GM12878 (cell line): ENCODE measurements around the gene MAPKAPK2. TPM values are rescaled to one million over a fixed set of nuclear protein-coding genes. Genes with fewer than 3 reads are reported as not detected.

Experiments used
- ATAC-seq: fragments of 200-7000 bp; cut with Tn5 transposase; 3 replicates; pipeline ENCODE4 v1.9.1; 2020; ENCODE audit warnings: mild to moderate bottlenecking, moderate library complexity
- BruUV-seq: library from RNA; stranded (reverse); fragments of 400-500 nt; replicated peaks from 2 replicates; lab custom pipeline; 2021; lab: Mats Ljungman, UMichigan
- CTCF ChIA-PET: fragments of 300-600 bp; sonication (Branson Sonifier 250); formaldehyde crosslinking; extraction: SDS; loops from one replicate; lab custom pipeline; 2021; ENCODE audit warnings: inconsistent platforms; lab: Yijun Ruan, JAX
- POLR2A ChIA-PET: fragments of 350-600 bp; formaldehyde crosslinking; extraction: SDS; loops from one replicate; lab custom pipeline; 2021; ENCODE audit warnings: inconsistent platforms; lab: Charles Lee
- RAD21 ChIA-PET: fragments of 300-600 bp; sonication (Branson Sonifier 250); formaldehyde crosslinking; loops from one replicate; lab custom pipeline; 2023; ENCODE audit warnings: antibody characterized with exemption; ENCODE audit not compliant: unreplicated experiment; lab: Charles Lee
- SMC1A ChIA-PET: fragments of 300-600 bp; sonication (Branson Sonifier 250); formaldehyde crosslinking; loops from one replicate; lab custom pipeline; 2023; ENCODE audit not compliant: unreplicated experiment, uncharacterized antibody; lab: Charles Lee
- DNase-seq: peaks from one replicate; pipeline ENCODE4 v3.0.0-alpha.2; 2011; ENCODE audit warnings: low read depth, low spot score
- FAIRE-seq: peaks from 3 replicates; lab custom pipeline; 2011; peaks lifted over from hg19 to GRCh38; lab: Jason Lieb, UNC
- H2AFZ ChIP-seq: 2 replicates; pipeline ENCODE4 v1.6.0; 2011; ENCODE audit warnings: low read depth, low read length, control low read depth; ENCODE audit not compliant: control insufficient read depth
- H3K27ac ChIP-seq: 2 replicates; pipeline ENCODE4 v1.5.1; 2011; ENCODE audit warnings: control low read depth; ENCODE audit not compliant: control insufficient read depth, insufficient read depth
- H3K27me3 ChIP-seq, 2 experiments: replicated peaks in 1 of 2; 2 replicates each; pipeline versions ENCODE4 v1.6.0 to v1.6.1; 2011; ENCODE audit warnings: low read length in 1 of 2; ENCODE audit not compliant: control insufficient read depth in 2 of 2, insufficient read depth in 2 of 2
- H3K36me3 ChIP-seq, 2 experiments: 2 replicates each; pipeline ENCODE4 v1.5.1; 2011; ENCODE audit warnings: low read length in 1 of 2; ENCODE audit not compliant: control insufficient read depth in 2 of 2, insufficient read depth in 2 of 2
- H3K4me1 ChIP-seq: 2 replicates; pipeline ENCODE4 v1.6.1; 2011; ENCODE audit warnings: mild to moderate bottlenecking, low read length, moderate library complexity, mixed read lengths; ENCODE audit not compliant: control insufficient read depth, insufficient read depth
- H3K4me2 ChIP-seq: 2 replicates; pipeline ENCODE4 v1.6.0; 2011; ENCODE audit warnings: control low read depth; ENCODE audit not compliant: control insufficient read depth, insufficient read depth
- H3K4me3 ChIP-seq: fragments of 200-600 bp; sonication (generic); 2 replicates; pipeline ENCODE4 v1.5.1; 2016
- H3K79me2 ChIP-seq: 2 replicates; pipeline ENCODE4 v1.6.0; 2011; ENCODE audit warnings: low read length; ENCODE audit not compliant: control insufficient read depth, insufficient read depth
- H3K9ac ChIP-seq: 2 replicates; pipeline ENCODE4 v1.8.0; 2011; ENCODE audit warnings: low read length, control low read depth, mixed read lengths; ENCODE audit not compliant: control insufficient read depth, insufficient read depth
- H3K9me3 ChIP-seq: replicated peaks from 3 replicates; pipeline ENCODE4 v1.5.1; 2011; ENCODE audit warnings: mild to moderate bottlenecking, low read length; ENCODE audit not compliant: control insufficient read depth, insufficient read depth
- H4K20me1 ChIP-seq: 2 replicates; pipeline ENCODE4 v1.6.0; 2011; ENCODE audit not compliant: control insufficient read depth, insufficient read depth
- BCLAF1 ChIP-seq: fragments of 450-650 bp; IDR thresholded peaks from 2 replicates; pipeline ENCODE4 v1.6.1; 2017; ENCODE audit warnings: antibody characterized with exemption, mild to moderate bottlenecking, moderate library complexity
- BRCA1 ChIP-seq: IDR thresholded peaks from 2 replicates; pipeline ENCODE4 v1.6.1; 2011; ENCODE audit warnings: low read depth, low read length, improper control_type of control experiment
- CBX5 ChIP-seq: sonication (generic); IDR thresholded peaks from 2 replicates; pipeline ENCODE4 v1.6.1; 2016; ENCODE audit warnings: low read depth, moderate library complexity, mild to moderate bottlenecking, inconsistent platforms
- CTCF ChIP-seq, 3 experiments: IDR thresholded peaks in 2 of 3; conservative IDR thresholded peaks in 1 of 3; 2 replicates each; pipeline ENCODE4 v1.5.1; 2011; ENCODE audit warnings: low read depth in 3 of 3, low read length in 3 of 3, mild to moderate bottlenecking in 3 of 3, control low read depth in 2 of 3, moderate library complexity in 2 of 3, inconsistent platforms in 1 of 3, mixed read lengths in 1 of 3; ENCODE audit not compliant: control insufficient read depth in 2 of 3, insufficient read depth in 1 of 3; ENCODE audit errors: extremely low read depth in 1 of 3
- E2F8 ChIP-seq: fragments of 450-650 bp; IDR thresholded peaks from 2 replicates; pipeline ENCODE4 v1.6.1; 2018; ENCODE audit warnings: mild to moderate bottlenecking, low read depth, moderate library complexity; ENCODE audit not compliant: partially characterized antibody
- GATAD2B ChIP-seq: fragments of 450-650 bp; conservative IDR thresholded peaks from 2 replicates; pipeline ENCODE4 v1.6.1; 2017; ENCODE audit warnings: low read depth, mild to moderate bottlenecking, moderate library complexity
- HDAC6 ChIP-seq: fragments of 200-600 bp; sonication (generic); IDR thresholded peaks from one replicate; pipeline ENCODE4 v1.8.0; 2017; ENCODE audit warnings: antibody characterized with exemption; ENCODE audit not compliant: unreplicated experiment
- HDGF ChIP-seq: fragments of 450-650 bp; IDR thresholded peaks from 2 replicates; pipeline ENCODE4 v1.6.1; 2016; ENCODE audit warnings: antibody characterized with exemption
- JUND ChIP-seq: IDR thresholded peaks from 2 replicates; pipeline ENCODE4 v1.6.1; 2012; ENCODE audit warnings: low read depth, mild to moderate bottlenecking, low read length, improper control_type of control experiment, moderate library complexity
- KDM1A ChIP-seq: fragments of 200-600 bp; sonication (generic); IDR thresholded peaks from 2 replicates; pipeline ENCODE4 v1.6.1; 2016; ENCODE audit warnings: borderline replicate concordance
- NFYB ChIP-seq: IDR thresholded peaks from 2 replicates; pipeline ENCODE4 v1.6.1; 2011; ENCODE audit warnings: low read depth, mild to moderate bottlenecking, low read length, improper control_type of control experiment, moderate library complexity; ENCODE audit not compliant: insufficient read depth
- NR2F1 ChIP-seq: fragments of 450-650 bp; conservative IDR thresholded peaks from 2 replicates; pipeline ENCODE4 v1.6.1; 2017; ENCODE audit warnings: mild to moderate bottlenecking
- RCOR1 ChIP-seq: conservative IDR thresholded peaks from 2 replicates; pipeline ENCODE4 v1.6.1; 2012; ENCODE audit warnings: low read depth, low read length, improper control_type of control experiment
- RELA ChIP-seq: fragments of 450-650 bp; IDR thresholded peaks from 2 replicates; pipeline ENCODE4 v1.8.0; 2014; ENCODE audit warnings: borderline replicate concordance; ENCODE audit not compliant: partially characterized antibody
- SMAD1 ChIP-seq: fragments of 450-650 bp; IDR thresholded peaks from 2 replicates; pipeline ENCODE4 v1.6.1; 2018; ENCODE audit warnings: mild to moderate bottlenecking, low read depth; ENCODE audit not compliant: partially characterized antibody
- SREBF1 ChIP-seq: IDR thresholded peaks from 2 replicates; pipeline ENCODE4 v1.6.1; 2012; ENCODE audit warnings: mild to moderate bottlenecking, low read length
- SUZ12 ChIP-seq: fragments of 200-600 bp; sonication (generic); IDR thresholded peaks from one replicate; pipeline ENCODE4 v1.6.1; 2018; ENCODE audit warnings: antibody characterized with exemption, mild to moderate bottlenecking; ENCODE audit not compliant: unreplicated experiment
- TBL1XR1 ChIP-seq: IDR thresholded peaks from 2 replicates; pipeline ENCODE4 v1.6.1; 2012; ENCODE audit warnings: low read depth, low read length, improper control_type of control experiment
- WGBS: methylation state at CpG from one replicate; pipeline ENCODE4 v1.1.6; 2016; ENCODE audit warnings: low lambda C conversion rate; ENCODE audit not compliant: insufficient replicate concordance, insufficient coverage; ENCODE audit errors: missing lambda C conversion rate; 5-methylcytosine and 5-hydroxymethylcytosine counted together
- in situ Hi-C: fragments of 300-500 bp; cut with MboI; formaldehyde crosslinking; loops from 9 replicates; pipeline ENCODE4 v1.14.3; 2018; ENCODE audit warnings: mixed read lengths
- intact Hi-C: fragments of 100-400 bp; cut with micrococcal nuclease; formaldehyde crosslinking; loops from one replicate; pipeline ENCODE4 v1.14.2; 2022; ENCODE audit not compliant: unreplicated experiment
- polyA plus RNA-seq, 11 experiments: library from polyadenylated mRNA; depleted of rRNA in 4 of 11; unstranded in 6 of 11; stranded (reverse) in 5 of 11; fragments of >200 nt; fragmentation: Nextera tagmentation in 4 of 11; fragmentation: Illumina TruSeq in 1 of 11; extraction: Ambion mirVana in 4 of 11; extraction: Trizol in 1 of 11; gene quantifications; 1 replicate in 1 of 11; 2 replicates in 10 of 11; pipeline versions ENCODE4 v1.2.1 to v1.2.3, GENCODE V29; 2011 to 2016; ENCODE audit warnings: inconsistent platforms in 2 of 11, missing spikeins in 2 of 11, low read depth in 1 of 11
- total RNA-seq, 4 experiments: library from RNA; depleted of rRNA in 3 of 4; stranded (reverse); fragments of >200 nt in 3 of 4; fragmentation: Illumina TruSeq in 1 of 4; extraction: Trizol in 1 of 4; gene quantifications; 2 replicates each; pipeline versions ENCODE4 v1.2.1 to v1.2.3, GENCODE V29; 2013 to 2021

Gene MAPKAPK2
- total and polyA plus RNA-seq, 10 of the 15 experiments (the other 5 are each of a cell fraction or from before 2014, with no cell fraction given), result 0.72 to 92.2 (median 49.3) TPM

- POLR2A ChIA-PET, result interaction anchor here (0.8 to 21.4 kb wide), 5 partner anchors 9 to 205 kb away, joined by 3 to 334 read pairs (median 13); partner anchors contain the start of gene MAPKAPK2
- RAD21 ChIA-PET, result interaction anchor here (1.1 to 5.0 kb wide), 10 partner anchors 10 to 95 kb away, joined by 3 to 30 read pairs (median 8); partner anchors contain the start of gene DYRK3
- no peak for DNase-seq
- Histone ChIP-seq H3K9me3 (no peaks in the 10 kb centered on the region), H3K4me1 (peaks cover 58% of the 10 kb centered on the region), H4K20me1 (no peaks in the 10 kb centered on the region), H3K4me3 (no peak overlapping the region), H3K36me3 (no peaks in the 10 kb centered on the region; a peak in 1 of 4 replicates), H2AFZ (no peak overlapping the region), H3K79me2 (peaks cover 65% of the 10 kb centered on the region), H3K27ac (peak overlapping the region; percentile 17), H3K27me3 (no peaks in the 10 kb centered on the region), H3K9ac (no peak overlapping the region), H3K4me2 (peak overlapping the region; percentile 43; the same call in 1 of the 2 replicates)
- no peak for FAIRE-seq
- no TSS peak for BruUV-seq
- in situ Hi-C loops (no loop called here), intact Hi-C loops (no loop called here)
- CTCF ChIA-PET, result interaction anchor here (0.6 to 4.3 kb wide), 15 partner anchors 9 to 268 kb away, joined by 3 to 21 read pairs (median 5); partner anchors contain the start of gene DYRK3
- SMC1A ChIA-PET, result interaction anchor here (0.9 to 17.9 kb wide), 10 partner anchors 9 to 208 kb away, joined by 3 to 222 read pairs (median 11); partner anchors contain the start of genes FCMR, IL10 and MAPKAPK2
- no peak for ATAC-seq
- 85% methylated on average over 6 of the region's 6 CpGs for WGBS
- TF ChIP-seq HDAC6, result no peak
- TF ChIP-seq RELA, result no peak
- TF ChIP-seq JUND, result no peak
- TF ChIP-seq CTCF (IDR thresholded peaks at IDR 0.05 in 2 of 3, conservative IDR thresholded peaks at IDR 0.05 in 1 of 3; ENCODE audit: control insufficient read depth in 2 of 3, extremely low read depth in 1 of 3, insufficient read depth in 1 of 3, low read depth in 3 of 3, low read length in 3 of 3), result no peak
- TF ChIP-seq KDM1A, result no peak
- no peak for TF ChIP-seq RCOR1
- no peak for TF ChIP-seq HDGF
- no peak for TF ChIP-seq SMAD1
- no peak for TF ChIP-seq NFYB
- TF ChIP-seq NR2F1, result no peak
- TF ChIP-seq E2F8, result no peak
- TF ChIP-seq TBL1XR1, result no peak
- TF ChIP-seq GATAD2B, result no peak
- no peak for TF ChIP-seq BCLAF1
- no peak for TF ChIP-seq SUZ12
- no peak for TF ChIP-seq CBX5
- no peak for TF ChIP-seq BRCA1
- no peak for TF ChIP-seq SREBF1
Measured at GRCh38 chr1:206713910-206714312, 29.2 kb downstream of the MAPKAPK2 start.
